BLaER1 (cell line): ENCODE data around the gene CREBBP.
A peak's percentile ranks its signal among the peaks of the same experiment; 100 is the strongest.

ENCODE experiments used
- H3K27ac ChIP-seq: shearing (Covaris generic); formaldehyde crosslinking; 2 replicates; pipeline ENCODE4 v1.8.1; 2022
- H3K27me3 ChIP-seq: shearing (Covaris generic); formaldehyde crosslinking; 2 replicates; pipeline ENCODE4 v1.8.1; 2022
- H3K36me3 ChIP-seq: shearing (Covaris generic); formaldehyde crosslinking; 2 replicates; pipeline ENCODE4 v1.8.1; 2022
- H3K4me1 ChIP-seq: shearing (Covaris generic); formaldehyde crosslinking; 2 replicates; pipeline ENCODE4 v1.8.1; 2022
- H3K4me2 ChIP-seq: shearing (Covaris generic); formaldehyde crosslinking; 2 replicates; pipeline ENCODE4 v1.8.1; 2022
- H3K4me3 ChIP-seq: shearing (Covaris generic); formaldehyde crosslinking; 2 replicates; pipeline ENCODE4 v1.8.1; 2022
- H3K9ac ChIP-seq: shearing (Covaris generic); formaldehyde crosslinking; 2 replicates; pipeline ENCODE4 v1.8.1; 2022
- H3K9me3 ChIP-seq: shearing (Covaris generic); formaldehyde crosslinking; 2 replicates; pipeline ENCODE4 v1.8.1; 2022
- H4K20me1 ChIP-seq: shearing (Covaris generic); formaldehyde crosslinking; 2 replicates; pipeline ENCODE4 v1.8.1; 2022
- Cebpa-rat ChIP-seq: shearing (Covaris generic); IDR thresholded peaks from 2 replicates; pipeline ENCODE4 v1.8.1; 2022

CREBBP gene

GRCh38 chr16:3872216-3872895 lies 8.2 kb downstream of the CREBBP start:
- Histone ChIP-seq H3K4me2 (peak overlapping the region; percentile 82), H3K4me1 (peaks cover 91% of the 10 kb centered on the region), H3K4me3 (no peak overlapping the region), H3K36me3 (peaks cover 8% of the 10 kb centered on the region; the same call in 1 of the 2 replicates), H3K9me3 (no peaks in the 10 kb centered on the region), H3K27me3 (no peaks in the 10 kb centered on the region), H3K27ac (no peak overlapping the region), H3K9ac (0 out of 2 replicates have a peak overlapping the region, but pooled peaks have one; percentile 11), H4K20me1 (peaks cover 100% of the 10 kb centered on the region)
- no peak for TF ChIP-seq Cebpa-rat

GRCh38 chr16:3868967-3869366 lies 11.5 kb downstream of the CREBBP start:
- H4K20me1 ChIP-seq: peaks cover 100% of the 10 kb centered on the region

GRCh38 chr16:3868556-3868955 lies 12.0 kb downstream of the CREBBP start:
- H3K9me3 ChIP-seq: no peaks in the 10 kb centered on the region
- peak overlapping the region; percentile 21 for H3K4me2 ChIP-seq
- H3K4me1 ChIP-seq: peaks cover 87% of the 10 kb centered on the region
- H4K20me1 ChIP-seq: peaks cover 100% of the 10 kb centered on the region
- H3K9ac ChIP-seq: no peak overlapping the region
- TF ChIP-seq Cebpa-rat: no peak
- H3K27me3 ChIP-seq: no peaks in the 10 kb centered on the region
- H3K27ac ChIP-seq: no peak overlapping the region
- peaks cover 11% of the 10 kb centered on the region; the same call in 1 of the 2 replicates for H3K36me3 ChIP-seq
- no peak overlapping the region for H3K4me3 ChIP-seq

More at GRCh38 chr16:3868967-3869366, 11.5 kb downstream of the CREBBP start:
- no peak for TF ChIP-seq Cebpa-rat
- H3K9me3 ChIP-seq: no peaks in the 10 kb centered on the region
- H3K36me3 ChIP-seq: peaks cover 11% of the 10 kb centered on the region; the same call in 1 of the 2 replicates
- H3K4me2 ChIP-seq: peak overlapping the region; percentile 21
- H3K4me3 ChIP-seq: no peak overlapping the region
- no peak overlapping the region for H3K9ac ChIP-seq
- H3K4me1 ChIP-seq: peaks cover 87% of the 10 kb centered on the region
- H3K27ac ChIP-seq: no peak overlapping the region
- no peaks in the 10 kb centered on the region for H3K27me3 ChIP-seq

GRCh38 chr16:3866703-3867431 lies 13.6 kb downstream of the CREBBP start:
- TF ChIP-seq Cebpa-rat: no peak
- Histone ChIP-seq H3K9ac (no peak overlapping the region), H3K36me3 (peaks cover 11% of the 10 kb centered on the region; the same call in 1 of the 2 replicates), H4K20me1 (peaks cover 100% of the 10 kb centered on the region), H3K4me2 (no peak overlapping the region), H3K9me3 (no peaks in the 10 kb centered on the region), H3K27ac (no peak overlapping the region), H3K4me1 (peaks cover 87% of the 10 kb centered on the region), H3K4me3 (no peak overlapping the region), H3K27me3 (no peaks in the 10 kb centered on the region)

GRCh38 chr16:3865241-3865640 lies 15.3 kb downstream of the CREBBP start:
- Histone ChIP-seq H3K4me3 (no peak overlapping the region), H3K4me2 (peak overlapping the region; percentile 81), H3K9ac (no peak overlapping the region), H3K4me1 (peaks cover 87% of the 10 kb centered on the region), H4K20me1 (peaks cover 100% of the 10 kb centered on the region), H3K27ac (no peak overlapping the region), H3K27me3 (no peaks in the 10 kb centered on the region), H3K36me3 (peaks cover 11% of the 10 kb centered on the region; the same call in 1 of the 2 replicates), H3K9me3 (no peaks in the 10 kb centered on the region)
- no peak for TF ChIP-seq Cebpa-rat

GRCh38 chr16:3864562-3864961 lies 16.0 kb downstream of the CREBBP start:
- H3K27ac ChIP-seq: no peak overlapping the region
- H3K4me2 ChIP-seq: peak overlapping the region; percentile 81
- H3K27me3 ChIP-seq: no peaks in the 10 kb centered on the region
- H3K9ac ChIP-seq: no peak overlapping the region
- H4K20me1 ChIP-seq: peaks cover 100% of the 10 kb centered on the region
- H3K36me3 ChIP-seq: peaks cover 16% of the 10 kb centered on the region; the same call in 1 of the 2 replicates
- peaks cover 88% of the 10 kb centered on the region for H3K4me1 ChIP-seq
- no peaks in the 10 kb centered on the region for H3K9me3 ChIP-seq
- no peak for TF ChIP-seq Cebpa-rat
- H3K4me3 ChIP-seq: no peak overlapping the region

GRCh38 chr16:3863587-3863986 lies 16.9 kb downstream of the CREBBP start:
- no peak overlapping the region for H3K9ac ChIP-seq

GRCh38 chr16:3861808-3862451 lies 18.6 kb downstream of the CREBBP start:
- peaks cover 98% of the 10 kb centered on the region for H3K4me1 ChIP-seq
- peak overlapping the region; percentile 28; the same call in 1 of the 2 replicates for H3K27ac ChIP-seq
- peak overlapping the region; percentile 81 for H3K4me2 ChIP-seq
- H3K9me3 ChIP-seq: no peaks in the 10 kb centered on the region
- peaks cover 100% of the 10 kb centered on the region for H4K20me1 ChIP-seq
- peaks cover 23% of the 10 kb centered on the region for H3K36me3 ChIP-seq
- H3K4me3 ChIP-seq: 0 out of 2 replicates have a peak overlapping the region, but pooled peaks have one; percentile 8
- peak overlapping the region; percentile 48 for H3K9ac ChIP-seq
- no peaks in the 10 kb centered on the region for H3K27me3 ChIP-seq
- TF ChIP-seq Cebpa-rat: no peak

More at GRCh38 chr16:3863587-3863986, 16.9 kb downstream of the CREBBP start:
- no peak overlapping the region for H3K4me3 ChIP-seq
- H4K20me1 ChIP-seq: peaks cover 100% of the 10 kb centered on the region
- H3K4me1 ChIP-seq: peaks cover 88% of the 10 kb centered on the region
- H3K27ac ChIP-seq: 0 out of 2 replicates have a peak overlapping the region, but pooled peaks have one; percentile 31
- H3K27me3 ChIP-seq: no peaks in the 10 kb centered on the region
- TF ChIP-seq Cebpa-rat: no peak
- peaks cover 18% of the 10 kb centered on the region for H3K36me3 ChIP-seq
- no peaks in the 10 kb centered on the region for H3K9me3 ChIP-seq
- H3K4me2 ChIP-seq: peak overlapping the region; percentile 81

- Histone ChIP-seq H3K4me3 (no peak overlapping the region), H3K4me1 (peaks cover 98% of the 10 kb centered on the region), H3K4me2 (peak overlapping the region; percentile 27; the same call in 1 of the 2 replicates), H3K9me3 (no peaks in the 10 kb centered on the region), H3K9ac (no peak overlapping the region), H4K20me1 (peaks cover 100% of the 10 kb centered on the region), H3K27ac (no peak overlapping the region), H3K27me3 (no peaks in the 10 kb centered on the region), H3K36me3 (peaks cover 32% of the 10 kb centered on the region)
- TF ChIP-seq Cebpa-rat: no peak
These were observed 20.6 kb downstream of the CREBBP start for GRCh38 chr16:3859889-3860288.
